K562 (cell line): ENCODE data around the gene CDSN. TPM values are rescaled to one million over a fixed set of nuclear protein-coding genes. Genes with fewer than 3 reads are reported as not detected.

Source experiments
- ATAC-seq: fragments of 200-7000 bp; cut with Tn5 transposase; 3 replicates; pipeline ENCODE4 v1.9.1; 2020; ENCODE audit warnings: moderate library complexity
- BruUV-seq: library from RNA; stranded (reverse); fragments of 400-500 nt; replicated peaks from 2 replicates; lab custom pipeline; 2021; lab: Mats Ljungman, UMichigan
- CTCF ChIA-PET: fragments of 300-600 bp; formaldehyde crosslinking; extraction: SDS; loops from one replicate; lab custom pipeline; 2021; ENCODE audit warnings: low intra/inter-chr PET ratio; lab: Yijun Ruan, JAX
- POLR2A ChIA-PET: fragments of 300-600, 350-650 bp; sonication (Branson Sonifier 250); formaldehyde crosslinking; extraction: SDS; loops from one replicate; lab custom pipeline; 2021; ENCODE audit warnings: antibody characterized with exemption, inconsistent platforms; lab: Yijun Ruan, JAX
- DNase-seq, 4 experiments: peaks; one replicate each; pipeline versions ENCODE4 v3.0.0 to v3.0.0-alpha.2; 2011 to 2018; ENCODE audit warnings: low spot score in 3 of 4, mixed read lengths in 3 of 4; ENCODE audit errors: extremely low read depth in 1 of 4
- FAIRE-seq: peaks from 2 replicates; lab custom pipeline; 2011; peaks lifted over from hg19 to GRCh38; lab: Jason Lieb, UNC
- H2AFZ ChIP-seq: 2 replicates; pipeline ENCODE4 v1.6.0; 2011; ENCODE audit warnings: low read depth, low read length, control low read depth, inconsistent platforms
- H3K27ac ChIP-seq: fragments of 200-600 bp; 3 replicates; pipeline ENCODE4 v1.8.0; 2011; ENCODE audit warnings: low read depth, mild to moderate bottlenecking, control low read depth, inconsistent platforms, low read length, moderate library complexity, mixed read lengths; ENCODE audit errors: extremely low read depth
- H3K27me3 ChIP-seq, 2 experiments: fragments of 300-600 bp in 1 of 2; 2 replicates in 1 of 2; 3 replicates in 1 of 2; pipeline versions ENCODE4 v1.6.0 to v1.8.0; 2011; ENCODE audit warnings: inconsistent platforms in 2 of 2, low read length in 2 of 2, mild to moderate bottlenecking in 1 of 2, mixed read lengths in 1 of 2, moderate library complexity in 1 of 2; ENCODE audit not compliant: control insufficient read depth in 2 of 2, insufficient read depth in 2 of 2
- H3K36me3 ChIP-seq: fragments of 300-600 bp; 3 replicates; pipeline ENCODE4 v1.8.0; 2011; ENCODE audit warnings: mild to moderate bottlenecking, low read length, inconsistent platforms; ENCODE audit not compliant: control insufficient read depth, insufficient read depth
- H3K4me1 ChIP-seq, 2 experiments: fragments of 200-600 bp in 1 of 2; replicated peaks in 1 of 2; 2 replicates in 1 of 2; 3 replicates in 1 of 2; pipeline versions ENCODE4 v1.5.1 to v1.8.0; 2011; ENCODE audit warnings: inconsistent platforms in 2 of 2, low read length in 2 of 2, mild to moderate bottlenecking in 1 of 2, mixed read lengths in 1 of 2, moderate library complexity in 1 of 2; ENCODE audit not compliant: control insufficient read depth in 2 of 2, insufficient read depth in 2 of 2
- H3K4me2 ChIP-seq: 2 replicates; pipeline ENCODE4 v1.6.1; 2011; ENCODE audit warnings: low read length, control low read depth, inconsistent platforms, mixed read lengths; ENCODE audit not compliant: insufficient read depth
- H3K4me3 ChIP-seq: fragments of 200-600 bp; sonication (generic), shearing (Covaris generic); 2 replicates; pipeline ENCODE4 v1.5.1; 2016; ENCODE audit warnings: control low read depth, inconsistent platforms
- H3K79me2 ChIP-seq: fragments of 200-600 bp; 3 replicates; pipeline ENCODE4 v1.8.0; 2011; ENCODE audit warnings: low read length, inconsistent platforms; ENCODE audit not compliant: control insufficient read depth, insufficient read depth
- H3K9ac ChIP-seq, 2 experiments: 2 replicates each; pipeline versions ENCODE4 v1.6.0 to v1.6.1; 2011; ENCODE audit warnings: low read depth in 2 of 2, low read length in 2 of 2, control low read depth in 1 of 2, inconsistent platforms in 1 of 2, mild to moderate bottlenecking in 1 of 2, mixed read lengths in 1 of 2; ENCODE audit not compliant: insufficient read depth in 1 of 2
- H3K9me1 ChIP-seq: one replicate; pipeline ENCODE4 v1.6.0; 2011; ENCODE audit warnings: inconsistent platforms, mild to moderate bottlenecking, low read length, moderate library complexity; ENCODE audit not compliant: control insufficient read depth, insufficient read depth
- H3K9me3 ChIP-seq: replicated peaks from 2 replicates; pipeline ENCODE4 v1.5.1; 2011; ENCODE audit warnings: low read depth, low read length, inconsistent platforms; ENCODE audit not compliant: control insufficient read depth, insufficient read depth
- H4K20me1 ChIP-seq: replicated peaks from 2 replicates; pipeline ENCODE4 v1.6.1; 2011; ENCODE audit warnings: low read length, inconsistent platforms, mixed read lengths; ENCODE audit not compliant: control insufficient read depth, insufficient read depth
- CCAR2 ChIP-seq: fragments of 200-400 bp; formaldehyde crosslinking; IDR thresholded peaks from 2 replicates; pipeline ENCODE4 v1.6.1; 2017; ENCODE audit warnings: mild to moderate bottlenecking, low read depth, low read length
- KLF16 ChIP-seq: IDR thresholded peaks from 2 replicates; pipeline ENCODE4 v1.6.1; 2016; ENCODE audit warnings: antibody characterized with exemption
- SIN3B ChIP-seq: fragments of 450-650 bp; IDR thresholded peaks from 2 replicates; pipeline ENCODE4 v1.6.1; 2017; ENCODE audit warnings: low read depth, mild to moderate bottlenecking, moderate library complexity
- SUPT5H ChIP-seq: fragments of 450-650 bp; IDR thresholded peaks from 2 replicates; pipeline ENCODE4 v1.6.1; 2016
- TBP ChIP-seq: optimal IDR thresholded peaks from 2 replicates; pipeline ENCODE3; 2011; ENCODE audit warnings: low read depth, low read length, improper control_type of control experiment
- TCF7 ChIP-seq: sonication (generic); IDR thresholded peaks from 2 replicates; pipeline ENCODE4 v1.6.1; 2016; ENCODE audit warnings: antibody characterized with exemption, borderline replicate concordance
- WGBS: fragments of 100-300 bp; shearing (Covaris generic); methylation state at CpG from one replicate; pipeline ENCODE4 v1.1.6; 2016; ENCODE audit warnings: low coverage, mixed read lengths; ENCODE audit not compliant: insufficient coverage; ENCODE audit errors: missing lambda C conversion rate; 5-methylcytosine and 5-hydroxymethylcytosine counted together
- in situ Hi-C: fragments of 300-500 bp; cut with MboI; formaldehyde crosslinking; loops from 4 replicates; pipeline ENCODE4 v1.15.0; 2018; ENCODE audit warnings: inconsistent platforms, mixed read lengths
- intact Hi-C: fragments of 100-400 bp; cut with micrococcal nuclease; formaldehyde crosslinking; loops from 2 replicates; pipeline ENCODE4 v1.14.2; 2022
- polyA plus RNA-seq, 8 experiments: library from polyadenylated mRNA; depleted of rRNA in 4 of 8; stranded (reverse) in 5 of 8; unstranded in 3 of 8; fragments of >200 nt; fragmentation: Nextera tagmentation in 2 of 8; fragmentation: Illumina TruSeq in 1 of 8; extraction: Ambion mirVana in 2 of 8; extraction: Trizol in 1 of 8; gene quantifications; 2 replicates each; pipeline versions ENCODE4 v1.2.1 to v1.2.3, GENCODE V29; 2011 to 2014; ENCODE audit warnings: inconsistent platforms in 1 of 8, missing spikeins in 1 of 8
- total RNA-seq, 7 experiments: library from RNA; depleted of rRNA in 6 of 7; stranded (reverse); fragments of >200 nt in 6 of 7; fragmentation: Illumina TruSeq in 2 of 7; extraction: Trizol in 2 of 7; gene quantifications; 2 replicates each; pipeline versions ENCODE4 v1.2.1 to v1.2.3, GENCODE V29; 2011 to 2021; ENCODE audit warnings: low replicate concordance in 1 of 7
- TF ChIP-seq, protein P1 (sequence below): fragments of 250-450 bp; sonication (Bioruptor Pico); IDR thresholded peaks from 2 replicates; pipeline ENCODE4 v1.8.0; 2021; ENCODE audit warnings: borderline replicate concordance, mild to moderate bottlenecking, moderate library complexity; ENCODE audit not compliant: poor library complexity, severe bottlenecking
- TF ChIP-seq, protein P2 (sequence below): fragments of 200-800 bp; sonication (Bioruptor generic); IDR thresholded peaks from 2 replicates; pipeline ENCODE4 v1.6.1; 2017; ENCODE audit warnings: missing genetic modification characterization, missing compliant biosample characterization

The CDSN gene
- total and polyA plus RNA-seq, 9 of the 15 experiments (the other 6 are each of a cell fraction or from before 2014, with no cell fraction given) = not detected

DNA sequence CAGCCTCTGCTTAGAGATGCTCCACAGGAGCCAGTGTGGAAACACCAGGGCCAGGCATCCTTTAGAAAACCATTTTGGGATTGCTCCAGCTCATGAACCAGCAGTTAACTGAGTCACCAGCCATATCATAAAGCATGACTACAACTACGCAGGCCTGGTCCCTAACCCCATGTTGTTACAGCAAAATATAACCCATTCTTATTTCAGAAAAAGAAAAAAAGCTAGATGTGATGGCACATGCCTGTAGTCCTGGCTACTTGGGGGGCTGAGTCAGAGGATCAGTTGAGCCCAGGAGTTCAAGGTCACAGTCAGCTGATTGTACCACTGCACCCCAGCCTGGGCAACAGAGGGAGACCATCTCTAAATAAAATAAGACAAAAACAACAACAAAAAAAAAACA is 44.7 kb downstream of the CDSN start:
- DNase-seq = no peak
- peaks cover 0 to 7% of the 10 kb centered on the region in 2 experiments; a peak in 3 of 5 replicates for H3K4me1 ChIP-seq
- no peaks in the 10 kb centered on the region for H3K79me2 ChIP-seq
- no peak overlapping the region for H3K4me3 ChIP-seq
- H3K9ac ChIP-seq = no peak overlapping the region
- POLR2A ChIA-PET = interaction anchor here (1.1 kb wide), 1 partner anchor 8 kb away, joined by 4 read pairs; no protein-coding TSS in a partner anchor
- no peaks in the 10 kb centered on the region for H4K20me1 ChIP-seq
- H3K9me1 ChIP-seq = no peaks in the 10 kb centered on the region
- WGBS = 23% methylated on average over 1 of the region's 1 CpG
- no peaks in the 10 kb centered on the region for H3K36me3 ChIP-seq
- CTCF ChIA-PET = no interaction called here
- no peak overlapping the region for H3K4me2 ChIP-seq
- H3K27me3 ChIP-seq = no peaks in the 10 kb centered on the region
- in situ Hi-C loops = loop anchor here (5.0 kb wide), 3 partner anchors 158 to 333 kb away; partner anchors contain the start of genes FLOT1 and IER3
- intact Hi-C loops = no loop called here
- no TSS peak for BruUV-seq
- TF ChIP-seq, protein P1, sequence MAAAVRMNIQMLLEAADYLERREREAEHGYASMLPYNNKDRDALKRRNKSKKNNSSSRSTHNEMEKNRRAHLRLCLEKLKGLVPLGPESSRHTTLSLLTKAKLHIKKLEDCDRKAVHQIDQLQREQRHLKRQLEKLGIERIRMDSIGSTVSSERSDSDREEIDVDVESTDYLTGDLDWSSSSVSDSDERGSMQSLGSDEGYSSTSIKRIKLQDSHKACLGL = no peak
- TF ChIP-seq SUPT5H = no peak
- no peak for TF ChIP-seq TBP
- TF ChIP-seq KLF16 = no peak
- no peak for TF ChIP-seq TCF7
- no peak for FAIRE-seq
- no peak overlapping the region for H2AFZ ChIP-seq
- no peak for ATAC-seq
- no peaks in the 10 kb centered on the region for H3K9me3 ChIP-seq
- H3K27ac ChIP-seq = no peak overlapping the region

DNA sequence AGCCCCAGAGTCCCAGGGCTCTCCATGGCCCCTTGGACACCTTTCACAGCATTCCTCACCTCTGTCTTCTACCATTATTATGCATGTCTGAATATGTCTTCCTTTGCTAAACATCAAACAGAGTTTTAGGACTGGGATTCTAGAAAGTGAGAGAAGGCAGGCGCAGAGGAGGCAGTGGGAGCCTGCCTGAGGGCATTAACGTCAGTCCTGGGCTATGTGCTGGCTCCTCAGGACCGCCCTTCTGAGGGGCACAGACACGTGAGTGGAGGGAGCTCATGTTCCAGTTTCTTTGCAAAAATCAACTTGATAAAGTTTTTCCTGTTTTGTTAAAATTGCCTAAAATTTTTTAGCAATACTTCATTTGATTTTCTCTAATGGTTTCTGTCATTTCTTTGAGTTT is 45.8 kb downstream of the CDSN start:
- H3K79me2 ChIP-seq = no peaks in the 10 kb centered on the region
- H3K9ac ChIP-seq = no peak overlapping the region
- CTCF ChIA-PET = no interaction called here
- no peaks in the 10 kb centered on the region for H3K36me3 ChIP-seq
- FAIRE-seq = no peak
- H3K9me1 ChIP-seq = no peaks in the 10 kb centered on the region
- DNase-seq = no peak
- no peaks in the 10 kb centered on the region for H4K20me1 ChIP-seq
- no peak overlapping the region for H2AFZ ChIP-seq
- no peak for ATAC-seq
- no peak overlapping the region for H3K27ac ChIP-seq
- intact Hi-C loops (no loop called here), in situ Hi-C loops (no loop called here)
- no peaks in the 10 kb centered on the region for H3K27me3 ChIP-seq
- no peaks in the 10 kb centered on the region for H3K9me3 ChIP-seq
- WGBS = 13% methylated on average over 4 of the region's 4 CpGs
- H3K4me1 ChIP-seq = peaks cover 0 to 3% of the 10 kb centered on the region in 2 experiments; a peak in 2 of 5 replicates
- no TSS peak for BruUV-seq
- POLR2A ChIA-PET = interaction anchor here (0.5 kb wide), 1 partner anchor 305 kb away, joined by 3 read pairs; no protein-coding TSS in a partner anchor
- H3K4me2 ChIP-seq = no peak overlapping the region
- H3K4me3 ChIP-seq = no peak overlapping the region
- TF ChIP-seq CCAR2 (no peak), SIN3B (no peak)
- TF ChIP-seq, protein P2, sequence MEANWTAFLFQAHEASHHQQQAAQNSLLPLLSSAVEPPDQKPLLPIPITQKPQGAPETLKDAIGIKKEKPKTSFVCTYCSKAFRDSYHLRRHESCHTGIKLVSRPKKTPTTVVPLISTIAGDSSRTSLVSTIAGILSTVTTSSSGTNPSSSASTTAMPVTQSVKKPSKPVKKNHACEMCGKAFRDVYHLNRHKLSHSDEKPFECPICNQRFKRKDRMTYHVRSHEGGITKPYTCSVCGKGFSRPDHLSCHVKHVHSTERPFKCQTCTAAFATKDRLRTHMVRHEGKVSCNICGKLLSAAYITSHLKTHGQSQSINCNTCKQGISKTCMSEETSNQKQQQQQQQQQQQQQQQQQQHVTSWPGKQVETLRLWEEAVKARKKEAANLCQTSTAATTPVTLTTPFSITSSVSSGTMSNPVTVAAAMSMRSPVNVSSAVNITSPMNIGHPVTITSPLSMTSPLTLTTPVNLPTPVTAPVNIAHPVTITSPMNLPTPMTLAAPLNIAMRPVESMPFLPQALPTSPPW (CRISPR knock-in tag) = no peak
